ENCODE results near the gene PDE4D. TPM values are rescaled to one million over a fixed set of nuclear protein-coding genes. Genes with fewer than 3 reads are reported as not detected.

PDE4D gene
- total RNA-seq, 1 donor from 2014 or later = 34.5 TPM

GRCh38 chr5:59458966-59459729 is 434.4 kb downstream of the PDE4D start:
- H3K4me1 ChIP-seq = no peaks in the 10 kb centered on the region
- no peak for TF ChIP-seq CTCF (IDR thresholded peaks at IDR 0.05; ENCODE audit: borderline replicate concordance)
- no peaks in the 10 kb centered on the region for H3K36me3 ChIP-seq
- no peaks in the 10 kb centered on the region for H3K27me3 ChIP-seq (ENCODE audit: low read depth)
- no peak overlapping the region for H3K4me3 ChIP-seq
- H3K9me3 ChIP-seq (replicated peaks) = no peaks in the 10 kb centered on the region
- H3K27ac ChIP-seq (replicated peaks) = no peak overlapping the region
- intact Hi-C loops (cut with micrococcal nuclease) = no loop called here
- no peak for DNase-seq

DNA sequence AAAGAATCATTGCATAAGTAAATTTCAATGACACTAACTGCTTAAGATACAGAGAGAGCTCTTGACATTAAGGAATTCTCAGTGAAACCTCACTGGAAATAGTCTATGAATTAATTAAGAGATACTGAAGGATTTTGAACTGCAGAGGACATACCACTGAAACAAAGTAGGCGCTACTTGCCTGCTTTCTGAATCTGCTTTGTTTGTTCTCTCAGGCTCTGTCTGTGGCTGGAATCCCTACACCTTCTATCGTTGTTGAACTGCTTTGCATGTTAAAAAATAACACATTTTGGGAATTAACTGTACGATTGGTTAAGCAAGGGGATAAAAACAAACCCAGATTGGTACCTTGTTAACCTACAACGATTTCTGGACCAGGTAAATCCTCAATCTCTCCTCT is 435.2 kb downstream of the PDE4D start:
- intact Hi-C loops (cut with micrococcal nuclease) = no loop called here
- Histone ChIP-seq H3K36me3 (no peaks in the 10 kb centered on the region), H3K27me3 (ENCODE audit: low read depth) (no peaks in the 10 kb centered on the region), H3K27ac (replicated peaks) (no peak overlapping the region), H3K4me1 (no peaks in the 10 kb centered on the region), H3K9me3 (replicated peaks) (no peaks in the 10 kb centered on the region), H3K4me3 (no peak overlapping the region)
- DNase-seq = no peak
- TF ChIP-seq CTCF (IDR thresholded peaks at IDR 0.05; ENCODE audit: borderline replicate concordance) = no peak

- no peaks in the 10 kb centered on the region for H3K36me3 ChIP-seq
Observed at GRCh38 chr5:59449905-59450644, 443.5 kb downstream of the PDE4D start.

GRCh38 chr5:59446356-59446755 is 447.2 kb downstream of the PDE4D start:
- Histone ChIP-seq H3K9me3 (replicated peaks) (peaks cover 16% of the 10 kb centered on the region), H3K27ac (replicated peaks) (no peak overlapping the region), H3K36me3 (no peaks in the 10 kb centered on the region), H3K4me1 (no peaks in the 10 kb centered on the region), H3K27me3 (ENCODE audit: low read depth) (no peaks in the 10 kb centered on the region), H3K4me3 (no peak overlapping the region)
- TF ChIP-seq CTCF (IDR thresholded peaks at IDR 0.05; ENCODE audit: borderline replicate concordance) = no peak
- no peak for DNase-seq
- intact Hi-C loops (cut with micrococcal nuclease) = no loop called here

More at GRCh38 chr5:59449905-59450644, 443.5 kb downstream of the PDE4D start:
- Histone ChIP-seq H3K27ac (replicated peaks) (no peak overlapping the region), H3K4me1 (no peaks in the 10 kb centered on the region), H3K4me3 (no peak overlapping the region), H3K9me3 (replicated peaks) (peaks cover 16% of the 10 kb centered on the region), H3K27me3 (ENCODE audit: low read depth) (no peaks in the 10 kb centered on the region)
- no peak for DNase-seq
- no peak for TF ChIP-seq CTCF (IDR thresholded peaks at IDR 0.05; ENCODE audit: borderline replicate concordance)
- intact Hi-C loops (cut with micrococcal nuclease) = no loop called here

- Histone ChIP-seq H3K4me3 (no peak overlapping the region), H3K27me3 (ENCODE audit: low read depth) (no peaks in the 10 kb centered on the region), H3K27ac (replicated peaks) (no peak overlapping the region), H3K4me1 (no peaks in the 10 kb centered on the region), H3K9me3 (replicated peaks) (peaks cover 16% of the 10 kb centered on the region), H3K36me3 (no peaks in the 10 kb centered on the region)
- intact Hi-C loops (cut with micrococcal nuclease) = no loop called here
- DNase-seq = no peak
- TF ChIP-seq CTCF (IDR thresholded peaks at IDR 0.05; ENCODE audit: borderline replicate concordance) = no peak
Observed at GRCh38 chr5:59445741-59446140, 447.8 kb downstream of the PDE4D start.

All from left ventricle myocardium inferior (tissue), 1 donor.